ENCODE measurements around the gene PHF19. TPM values are rescaled to one million over a fixed set of nuclear protein-coding genes. Genes with fewer than 3 reads are reported as not detected.

The PHF19 gene
- total and polyA plus RNA-seq, 10 of the 15 experiments (the other 5 are each of a cell fraction or from before 2014, with no cell fraction given): 26.0 to 133 (median 87.7) TPM

- ATAC-seq: no peak
- Histone ChIP-seq H4K20me1 (ENCODE audit: control insufficient read depth, insufficient read depth) (no peaks in the 10 kb centered on the region), H2AFZ (ENCODE audit: control insufficient read depth, low read depth, low read length) (no peak overlapping the region), H3K4me3 (no peak overlapping the region), H3K9ac (ENCODE audit: control insufficient read depth, insufficient read depth, low read length) (no peak overlapping the region), H3K36me3 (ENCODE audit: control insufficient read depth in 2 of 2, insufficient read depth in 2 of 2, low read length in 1 of 2) (peaks cover 0 to 13% of the 10 kb centered on the region in 2 experiments; a peak in 1 of 4 replicates), H3K4me2 (ENCODE audit: control insufficient read depth, insufficient read depth) (no peak overlapping the region), H3K79me2 (ENCODE audit: control insufficient read depth, insufficient read depth, low read length) (no peaks in the 10 kb centered on the region), H3K4me1 (ENCODE audit: control insufficient read depth, insufficient read depth, low read length) (no peaks in the 10 kb centered on the region; the same call in 1 of the 2 replicates), H3K9me3 (replicated peaks; ENCODE audit: control insufficient read depth, insufficient read depth, low read length) (no peaks in the 10 kb centered on the region), H3K27me3 (replicated peaks in 1 of 2; ENCODE audit: control insufficient read depth in 2 of 2, insufficient read depth in 2 of 2, low read length in 1 of 2) (no peaks in the 10 kb centered on the region), H3K27ac (ENCODE audit: control insufficient read depth, insufficient read depth) (no peak overlapping the region)
- FAIRE-seq: no peak
- ChIA-PET CTCF (no interaction called here), SMC1A (ENCODE audit: uncharacterized antibody, unreplicated experiment) (interaction anchor here (0.6 to 1.0 kb wide), 2 partner anchors 25 to 35 kb away, joined by 3 read pairs; no protein-coding TSS in a partner anchor), RAD21 (ENCODE audit: unreplicated experiment) (interaction anchor here (0.5 kb wide), 1 partner anchor 31 kb away, joined by 3 read pairs; no protein-coding TSS in a partner anchor), POLR2A (no interaction called here)
- TF ChIP-seq ZNF207 (IDR thresholded peaks at IDR 0.05; ENCODE audit: borderline replicate concordance) (no peak), NBN (IDR thresholded peaks at IDR 0.05) (no peak), E2F4 (IDR thresholded peaks at IDR 0.05; ENCODE audit: low read depth, low read length) (no peak), CHD1 (IDR thresholded peaks at IDR 0.05; ENCODE audit: low read depth, low read length) (no peak), FOS (IDR thresholded peaks at IDR 0.05; ENCODE audit: borderline replicate concordance, extremely low read depth, insufficient read length) (no peak), STAT1 (conservative IDR thresholded peaks at IDR 0.05) (no peak), E4F1 (IDR thresholded peaks at IDR 0.05; ENCODE audit: borderline replicate concordance, partially characterized antibody) (no peak), E2F8 (IDR thresholded peaks at IDR 0.05; ENCODE audit: low read depth, partially characterized antibody) (no peak), WRNIP1 (IDR thresholded peaks at IDR 0.05; ENCODE audit: borderline replicate concordance, low read depth, low read length) (no peak), SREBF1 (IDR thresholded peaks at IDR 0.05; ENCODE audit: low read length) (no peak), IKZF2 (IDR thresholded peaks at IDR 0.05) (no peak)
- in situ Hi-C loops (cut with MboI): no loop called here
- BruUV-seq (replicated peaks): no TSS peak
- 98% methylated on average over 4 of the region's 4 CpGs for WGBS (ENCODE audit: insufficient coverage, insufficient replicate concordance, low lambda C conversion rate, missing lambda C conversion rate)
- no peak for DNase-seq (ENCODE audit: low read depth, low spot score)
- intact Hi-C loops (cut with micrococcal nuclease; ENCODE audit: unreplicated experiment): no loop called here
Observed at GRCh38 chr9:120815075-120815474, 61.9 kb downstream of the PHF19 start.

Data from GM12878 (cell line).